GM12891 (cell line): ENCODE measurements around the gene SLC8A1.

Experiments used
- POLR2A ChIP-seq: IDR thresholded peaks from 2 replicates; pipeline ENCODE4 v1.6.1; 2011; ENCODE audit warnings: low read depth, low read length, control low read depth
- POLR2AphosphoS5 ChIP-seq: IDR thresholded peaks from 2 replicates; pipeline ENCODE4 v1.6.1; 2011; ENCODE audit warnings: low read depth, low read length, control low read depth
- SPI1 ChIP-seq: IDR thresholded peaks from 2 replicates; pipeline ENCODE4 v1.6.1; 2011; ENCODE audit warnings: low read depth, low read length, control low read depth
- TAF1 ChIP-seq: IDR thresholded peaks from 2 replicates; pipeline ENCODE4 v1.6.1; 2011; ENCODE audit warnings: low read depth, low read length, control low read depth

GRCh38 chr2:40144022-40144421, 307.9 kb downstream of the SLC8A1 start:
- no peak for TF ChIP-seq POLR2A
- no peak for TF ChIP-seq POLR2AphosphoS5
- no peak for TF ChIP-seq TAF1
- TF ChIP-seq SPI1 = no peak
